A549 treated with DMSO at 1 μM for 4 hours (cell line): Measurements from ENCODE around the gene BARD1. TPM values are rescaled to one million over a fixed set of nuclear protein-coding genes. Genes with fewer than 3 reads are reported as not detected.

Source experiments
- total RNA-seq: library from RNA; stranded (reverse); fragments of 200-300 nt; extraction: Qiagen RNA extraction; gene quantifications from 5 replicates; pipeline ENCODE4 v1.2.3, GENCODE V29; 2022; ENCODE audit warnings: low read depth

BARD1 gene
- 4.6 to 9.3 TPM (median 7.6 TPM) in 5 replicates for total RNA-seq

DNA sequence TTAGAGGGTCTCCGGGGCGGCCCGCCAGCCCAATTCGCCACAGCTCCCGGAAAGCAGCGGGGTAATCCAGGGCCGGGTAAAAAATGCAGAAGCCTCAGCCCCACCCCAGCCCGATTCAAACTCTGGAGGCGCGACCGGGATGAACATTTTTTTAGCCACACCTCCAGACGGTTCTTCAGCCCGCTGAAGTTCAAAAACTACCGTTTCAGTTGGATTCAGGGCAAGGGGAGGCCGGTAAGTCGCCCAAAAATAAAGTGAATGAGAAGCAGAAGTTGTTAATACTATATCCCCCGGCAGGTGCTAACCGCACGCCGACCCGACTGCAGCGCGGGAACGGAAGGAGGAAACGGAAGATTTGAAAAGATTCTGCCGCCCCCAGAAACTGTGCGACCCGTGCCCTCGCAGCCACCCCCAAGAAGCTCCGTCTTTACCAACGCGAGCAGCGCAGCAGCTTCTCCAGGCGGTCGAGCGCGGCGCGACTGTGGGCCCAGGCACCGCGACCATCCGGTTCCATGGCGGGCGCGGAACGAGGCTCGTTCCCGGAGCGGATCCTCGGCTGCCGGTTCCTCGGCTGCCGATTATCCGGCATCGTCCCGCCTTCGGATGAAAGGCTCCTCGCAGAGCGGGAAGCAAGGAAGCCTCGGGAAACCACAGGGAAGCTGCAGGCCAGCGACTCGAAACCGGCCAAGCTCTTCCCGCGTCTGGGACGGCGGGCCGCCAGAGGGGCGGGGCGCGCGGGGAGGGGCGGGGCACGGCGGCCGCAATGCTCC lies at the start of gene BARD1:
Gene BARD1, minus strand, starts transcription at position 703 of the 770 bp plus-strand sequence. Its CDS starts 114 bp downstream, at position 589.

